Measurements from ENCODE around the gene MGARP.

- TF ChIP-seq POLR2AphosphoS5 (IDR thresholded peaks at IDR 0.05) (no peak), EP300 (IDR thresholded peaks at IDR 0.05) (no peak)
Observed at GRCh38 chr4:139314047-139314800, 34.2 kb upstream of the MGARP start.
